WTC11 (cell line): ENCODE measurements around the gene COL19A1. TPM values are rescaled to one million over a fixed set of nuclear protein-coding genes. Genes with fewer than 3 reads are reported as not detected.

ENCODE experiments used
- ATAC-seq: fragments of 200-7000 bp; cut with Tn5 transposase; 2 replicates; pipeline ENCODE4 v1.10.0; 2021; ENCODE audit warnings: mild to moderate bottlenecking, moderate library complexity
- CTCF ChIA-PET: fragments of 300-600 bp; sonication (Branson Sonifier 250); formaldehyde crosslinking; loops from one replicate; lab custom pipeline; 2021; ENCODE audit warnings: antibody characterized with exemption; lab: Charles Lee
- POLR2A ChIA-PET: fragments of 350-600 bp; sonication (Branson Sonifier 250); formaldehyde crosslinking; loops from one replicate; lab custom pipeline; 2021; ENCODE audit warnings: antibody characterized with exemption; lab: Charles Lee
- DNase-seq: peaks from one replicate; pipeline ENCODE4 v3.0.0; 2021; ENCODE audit warnings: low spot score
- H3K27ac Mint-ChIP-seq: 2 replicates; pipeline ENCODE4 v1.8.0; 2021; ENCODE audit warnings: mixed read lengths
- H3K27me3 Mint-ChIP-seq: 2 replicates; pipeline ENCODE4 v1.8.0; 2021; ENCODE audit warnings: low read depth, mild to moderate bottlenecking, moderate library complexity, mixed read lengths
- H3K36me3 Mint-ChIP-seq: 2 replicates; pipeline ENCODE4 v1.8.0; 2021; ENCODE audit warnings: mixed read lengths
- H3K4me1 Mint-ChIP-seq: 2 replicates; pipeline ENCODE4 v1.8.0; 2022; ENCODE audit warnings: mixed read lengths
- H3K4me3 Mint-ChIP-seq: 2 replicates; pipeline ENCODE4 v1.8.0; 2021; ENCODE audit warnings: mild to moderate bottlenecking, moderate library complexity, mixed read lengths
- H3K9me3 Mint-ChIP-seq: 2 replicates; pipeline ENCODE4 v1.8.0; 2021; ENCODE audit warnings: mixed read lengths
- ELF4 ChIP-seq: sonication (generic); formaldehyde crosslinking; IDR thresholded peaks from 2 replicates; pipeline ENCODE4 v1.8.1; 2022; ENCODE audit warnings: low read depth, mild to moderate bottlenecking, moderate library complexity, missing genetic modification reagents
- ESRRA ChIP-seq: sonication (generic); formaldehyde crosslinking; IDR thresholded peaks from 2 replicates; pipeline ENCODE4 v1.8.1; 2022; ENCODE audit warnings: mild to moderate bottlenecking, missing genetic modification reagents, borderline replicate concordance
- ETV6 ChIP-seq: sonication (generic); formaldehyde crosslinking; IDR thresholded peaks from 2 replicates; pipeline ENCODE4 v1.8.1; 2022; ENCODE audit warnings: mild to moderate bottlenecking, missing genetic modification reagents
- FOXJ3 ChIP-seq: sonication (generic); formaldehyde crosslinking; IDR thresholded peaks from 2 replicates; pipeline ENCODE4 v1.9.0; 2021; ENCODE audit warnings: missing genetic modification reagents, mild to moderate bottlenecking, borderline replicate concordance
- KAT7 ChIP-seq: sonication (generic); formaldehyde crosslinking; IDR thresholded peaks from 2 replicates; pipeline ENCODE4 v1.8.1; 2023; ENCODE audit warnings: missing genetic modification reagents, mild to moderate bottlenecking, borderline replicate concordance
- NR2C2 ChIP-seq: sonication (generic); formaldehyde crosslinking; IDR thresholded peaks from 2 replicates; pipeline ENCODE4 v1.8.0; 2022; ENCODE audit warnings: mild to moderate bottlenecking, missing genetic modification reagents
- NR3C1 ChIP-seq: sonication (generic); formaldehyde crosslinking; conservative IDR thresholded peaks from 2 replicates; pipeline ENCODE4 v1.8.1; 2023; ENCODE audit warnings: low read depth, mild to moderate bottlenecking, missing genetic modification reagents
- PRRX2 ChIP-seq: fragments of 250-450 bp; sonication (Bioruptor Pico); IDR thresholded peaks from 2 replicates; pipeline ENCODE4 v1.8.0; 2021; ENCODE audit warnings: mild to moderate bottlenecking
- RORB ChIP-seq: fragments of 250-450 bp; sonication (Bioruptor Pico); IDR thresholded peaks from 2 replicates; pipeline ENCODE4 v1.9.0; 2021; ENCODE audit warnings: mild to moderate bottlenecking
- SMAD3 ChIP-seq: sonication (generic); formaldehyde crosslinking; IDR thresholded peaks from 2 replicates; pipeline ENCODE4 v1.8.0; 2022; ENCODE audit warnings: missing genetic modification reagents, mild to moderate bottlenecking, borderline replicate concordance
- SMAD4 ChIP-seq: sonication (generic); formaldehyde crosslinking; IDR thresholded peaks from 2 replicates; pipeline ENCODE4 v1.8.0; 2022; ENCODE audit warnings: mild to moderate bottlenecking, missing genetic modification reagents
- TEAD4 ChIP-seq: sonication (generic); formaldehyde crosslinking; IDR thresholded peaks from 2 replicates; pipeline ENCODE4 v1.8.0; 2022; ENCODE audit warnings: mild to moderate bottlenecking, missing genetic modification reagents
- ZNF138 ChIP-seq: sonication (generic); formaldehyde crosslinking; conservative IDR thresholded peaks from 2 replicates; pipeline ENCODE4 v1.8.1; 2022; ENCODE audit warnings: mild to moderate bottlenecking, moderate library complexity, missing genetic modification reagents
- ZNF396 ChIP-seq: fragments of 250-450 bp; sonication (Bioruptor Pico); IDR thresholded peaks from 2 replicates; pipeline ENCODE4 v1.8.0; 2021; ENCODE audit warnings: mild to moderate bottlenecking, moderate library complexity, borderline replicate concordance
- ZNF423 ChIP-seq: fragments of 250-450 bp; sonication (Bioruptor Pico); IDR thresholded peaks from 2 replicates; pipeline ENCODE4 v2.1.2; 2022; ENCODE audit warnings: mild to moderate bottlenecking, moderate library complexity
- total RNA-seq: library from RNA; stranded (reverse); gene quantifications from 3 replicates; pipeline ENCODE4 v1.2.3, GENCODE V29; 2021
- TF ChIP-seq, protein P1 (sequence below): sonication (generic); formaldehyde crosslinking; IDR thresholded peaks from 2 replicates; pipeline ENCODE4 v1.8.1; 2023; ENCODE audit warnings: mild to moderate bottlenecking, missing genetic modification reagents, moderate library complexity
- TF ChIP-seq, protein P2 (sequence below): fragments of 250-450 bp; sonication (Bioruptor Pico); IDR thresholded peaks from 2 replicates; pipeline ENCODE4 v1.8.0; 2021; ENCODE audit warnings: mild to moderate bottlenecking
- TF ChIP-seq, protein P3 (sequence below): sonication (generic); formaldehyde crosslinking; IDR thresholded peaks from 2 replicates; pipeline ENCODE4 v1.8.1; 2023; ENCODE audit warnings: mild to moderate bottlenecking, moderate library complexity, missing genetic modification reagents
- TF ChIP-seq, protein P4 (sequence below): fragments of 250-450 bp; sonication (Bioruptor Pico); IDR thresholded peaks from 2 replicates; pipeline ENCODE4 v1.9.0; 2021; ENCODE audit warnings: mild to moderate bottlenecking, borderline replicate concordance
- TF ChIP-seq, protein P5 (sequence below): sonication (generic); formaldehyde crosslinking; IDR thresholded peaks from 2 replicates; pipeline ENCODE4 v1.8.1; 2023; ENCODE audit warnings: mild to moderate bottlenecking, missing genetic modification reagents

The COL19A1 gene
- total RNA-seq, 1 experiment from 2014 or later: not detected

DNA sequence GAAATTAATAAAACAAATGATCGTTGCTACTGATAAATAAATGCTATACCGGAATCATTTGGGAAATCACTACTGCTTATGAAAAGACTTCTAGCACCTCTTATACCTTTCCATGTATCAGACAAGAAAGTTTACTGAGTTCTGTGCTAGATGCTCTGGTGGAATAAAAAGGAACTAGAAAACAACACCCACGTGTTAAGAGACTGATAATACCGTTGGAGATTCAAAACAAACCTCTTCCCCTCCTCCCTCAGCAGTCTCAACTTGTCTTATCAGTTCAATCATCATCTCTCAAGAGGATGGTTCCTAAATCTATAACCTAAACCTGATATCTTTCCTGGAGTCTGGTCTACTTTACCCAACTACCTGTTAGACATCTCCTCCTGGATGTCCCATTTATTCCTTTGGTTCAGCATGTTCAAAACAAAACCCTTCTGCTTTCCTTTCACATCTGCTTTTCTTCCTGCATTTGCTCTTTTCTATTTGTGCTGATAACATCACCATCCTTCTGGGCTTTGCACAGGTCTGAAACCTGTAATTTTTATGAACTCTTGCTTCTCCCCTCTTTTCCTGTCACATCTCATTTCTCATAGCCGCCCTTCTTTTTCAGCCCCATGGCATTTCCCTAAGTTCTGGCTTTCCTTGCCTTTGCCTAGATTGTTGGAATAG is 122.2 kb downstream of the COL19A1 start:
- H3K36me3 Mint-ChIP-seq: no peaks in the 10 kb centered on the region
- TF ChIP-seq SMAD3 (CRISPR knock-in tag) (no peak), ETV6 (no peak), NR3C1 (CRISPR knock-in tag) (no peak), SMAD4 (no peak), ELF4 (no peak), FOXJ3 (CRISPR knock-in tag) (no peak), PRRX2 (CRISPR knock-in tag) (no peak)
- TF ChIP-seq, protein P1, sequence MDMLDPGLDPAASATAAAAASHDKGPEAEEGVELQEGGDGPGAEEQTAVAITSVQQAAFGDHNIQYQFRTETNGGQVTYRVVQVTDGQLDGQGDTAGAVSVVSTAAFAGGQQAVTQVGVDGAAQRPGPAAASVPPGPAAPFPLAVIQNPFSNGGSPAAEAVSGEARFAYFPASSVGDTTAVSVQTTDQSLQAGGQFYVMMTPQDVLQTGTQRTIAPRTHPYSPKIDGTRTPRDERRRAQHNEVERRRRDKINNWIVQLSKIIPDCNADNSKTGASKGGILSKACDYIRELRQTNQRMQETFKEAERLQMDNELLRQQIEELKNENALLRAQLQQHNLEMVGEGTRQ (CRISPR knock-in tag): no peak
- TF ChIP-seq, all 79 proteins: peak for 0
- Mint-ChIP-seq H3K4me3 (no peak overlapping the region), H3K4me1 (no peaks in the 10 kb centered on the region), H3K27me3 (no peaks in the 10 kb centered on the region), H3K9me3 (no peaks in the 10 kb centered on the region; the same call in 1 of the 2 replicates), H3K27ac (no peak overlapping the region)
- DNase-seq (no peak), ATAC-seq (no peak)
- POLR2A ChIA-PET: no interaction called here
- CTCF ChIA-PET: no interaction called here

DNA sequence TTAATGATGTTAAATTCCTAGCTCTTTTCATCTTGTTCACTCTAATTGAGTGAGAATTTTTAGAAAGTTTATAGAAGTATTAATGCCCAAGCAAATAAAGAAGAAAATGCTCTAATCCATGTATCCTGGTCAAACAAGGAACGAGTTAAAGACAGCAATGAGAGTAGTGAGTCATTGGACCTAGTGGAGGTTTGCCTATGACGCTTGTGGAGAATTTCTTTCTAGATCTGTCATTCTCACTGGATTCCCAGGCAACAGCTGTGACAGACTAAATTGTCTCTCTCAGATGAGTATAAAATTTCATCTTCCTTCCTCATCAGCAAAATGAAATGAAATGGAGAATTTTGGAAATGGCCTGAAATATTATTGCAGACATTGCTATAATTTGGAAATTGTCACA is 127.9 kb downstream of the COL19A1 start:
- no peak for TF ChIP-seq ZNF423 (CRISPR knock-in tag)
- TF ChIP-seq NR2C2 (CRISPR knock-in tag): no peak
- TF ChIP-seq, protein P2, sequence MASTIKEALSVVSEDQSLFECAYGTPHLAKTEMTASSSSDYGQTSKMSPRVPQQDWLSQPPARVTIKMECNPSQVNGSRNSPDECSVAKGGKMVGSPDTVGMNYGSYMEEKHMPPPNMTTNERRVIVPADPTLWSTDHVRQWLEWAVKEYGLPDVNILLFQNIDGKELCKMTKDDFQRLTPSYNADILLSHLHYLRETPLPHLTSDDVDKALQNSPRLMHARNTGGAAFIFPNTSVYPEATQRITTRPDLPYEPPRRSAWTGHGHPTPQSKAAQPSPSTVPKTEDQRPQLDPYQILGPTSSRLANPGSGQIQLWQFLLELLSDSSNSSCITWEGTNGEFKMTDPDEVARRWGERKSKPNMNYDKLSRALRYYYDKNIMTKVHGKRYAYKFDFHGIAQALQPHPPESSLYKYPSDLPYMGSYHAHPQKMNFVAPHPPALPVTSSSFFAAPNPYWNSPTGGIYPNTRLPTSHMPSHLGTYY (CRISPR knock-in tag): no peak
- TF ChIP-seq, protein P3, sequence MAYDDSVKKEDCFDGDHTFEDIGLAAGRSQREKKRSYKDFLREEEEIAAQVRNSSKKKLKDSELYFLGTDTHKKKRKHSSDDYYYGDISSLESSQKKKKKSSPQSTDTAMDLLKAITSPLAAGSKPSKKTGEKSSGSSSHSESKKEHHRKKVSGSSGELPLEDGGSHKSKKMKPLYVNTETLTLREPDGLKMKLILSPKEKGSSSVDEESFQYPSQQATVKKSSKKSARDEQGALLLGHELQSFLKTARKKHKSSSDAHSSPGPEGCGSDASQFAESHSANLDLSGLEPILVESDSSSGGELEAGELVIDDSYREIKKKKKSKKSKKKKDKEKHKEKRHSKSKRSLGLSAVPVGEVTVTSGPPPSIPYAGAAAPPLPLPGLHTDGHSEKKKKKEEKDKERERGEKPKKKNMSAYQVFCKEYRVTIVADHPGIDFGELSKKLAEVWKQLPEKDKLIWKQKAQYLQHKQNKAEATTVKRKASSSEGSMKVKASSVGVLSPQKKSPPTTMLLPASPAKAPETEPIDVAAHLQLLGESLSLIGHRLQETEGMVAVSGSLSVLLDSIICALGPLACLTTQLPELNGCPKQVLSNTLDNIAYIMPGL (CRISPR knock-in tag): no peak
- no peak for TF ChIP-seq ZNF138 (CRISPR knock-in tag)
- TF ChIP-seq, protein P4, sequence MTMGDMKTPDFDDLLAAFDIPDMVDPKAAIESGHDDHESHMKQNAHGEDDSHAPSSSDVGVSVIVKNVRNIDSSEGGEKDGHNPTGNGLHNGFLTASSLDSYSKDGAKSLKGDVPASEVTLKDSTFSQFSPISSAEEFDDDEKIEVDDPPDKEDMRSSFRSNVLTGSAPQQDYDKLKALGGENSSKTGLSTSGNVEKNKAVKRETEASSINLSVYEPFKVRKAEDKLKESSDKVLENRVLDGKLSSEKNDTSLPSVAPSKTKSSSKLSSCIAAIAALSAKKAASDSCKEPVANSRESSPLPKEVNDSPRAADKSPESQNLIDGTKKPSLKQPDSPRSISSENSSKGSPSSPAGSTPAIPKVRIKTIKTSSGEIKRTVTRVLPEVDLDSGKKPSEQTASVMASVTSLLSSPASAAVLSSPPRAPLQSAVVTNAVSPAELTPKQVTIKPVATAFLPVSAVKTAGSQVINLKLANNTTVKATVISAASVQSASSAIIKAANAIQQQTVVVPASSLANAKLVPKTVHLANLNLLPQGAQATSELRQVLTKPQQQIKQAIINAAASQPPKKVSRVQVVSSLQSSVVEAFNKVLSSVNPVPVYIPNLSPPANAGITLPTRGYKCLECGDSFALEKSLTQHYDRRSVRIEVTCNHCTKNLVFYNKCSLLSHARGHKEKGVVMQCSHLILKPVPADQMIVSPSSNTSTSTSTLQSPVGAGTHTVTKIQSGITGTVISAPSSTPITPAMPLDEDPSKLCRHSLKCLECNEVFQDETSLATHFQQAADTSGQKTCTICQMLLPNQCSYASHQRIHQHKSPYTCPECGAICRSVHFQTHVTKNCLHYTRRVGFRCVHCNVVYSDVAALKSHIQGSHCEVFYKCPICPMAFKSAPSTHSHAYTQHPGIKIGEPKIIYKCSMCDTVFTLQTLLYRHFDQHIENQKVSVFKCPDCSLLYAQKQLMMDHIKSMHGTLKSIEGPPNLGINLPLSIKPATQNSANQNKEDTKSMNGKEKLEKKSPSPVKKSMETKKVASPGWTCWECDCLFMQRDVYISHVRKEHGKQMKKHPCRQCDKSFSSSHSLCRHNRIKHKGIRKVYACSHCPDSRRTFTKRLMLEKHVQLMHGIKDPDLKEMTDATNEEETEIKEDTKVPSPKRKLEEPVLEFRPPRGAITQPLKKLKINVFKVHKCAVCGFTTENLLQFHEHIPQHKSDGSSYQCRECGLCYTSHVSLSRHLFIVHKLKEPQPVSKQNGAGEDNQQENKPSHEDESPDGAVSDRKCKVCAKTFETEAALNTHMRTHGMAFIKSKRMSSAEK (CRISPR knock-in tag): no peak
- TF ChIP-seq, protein P5, sequence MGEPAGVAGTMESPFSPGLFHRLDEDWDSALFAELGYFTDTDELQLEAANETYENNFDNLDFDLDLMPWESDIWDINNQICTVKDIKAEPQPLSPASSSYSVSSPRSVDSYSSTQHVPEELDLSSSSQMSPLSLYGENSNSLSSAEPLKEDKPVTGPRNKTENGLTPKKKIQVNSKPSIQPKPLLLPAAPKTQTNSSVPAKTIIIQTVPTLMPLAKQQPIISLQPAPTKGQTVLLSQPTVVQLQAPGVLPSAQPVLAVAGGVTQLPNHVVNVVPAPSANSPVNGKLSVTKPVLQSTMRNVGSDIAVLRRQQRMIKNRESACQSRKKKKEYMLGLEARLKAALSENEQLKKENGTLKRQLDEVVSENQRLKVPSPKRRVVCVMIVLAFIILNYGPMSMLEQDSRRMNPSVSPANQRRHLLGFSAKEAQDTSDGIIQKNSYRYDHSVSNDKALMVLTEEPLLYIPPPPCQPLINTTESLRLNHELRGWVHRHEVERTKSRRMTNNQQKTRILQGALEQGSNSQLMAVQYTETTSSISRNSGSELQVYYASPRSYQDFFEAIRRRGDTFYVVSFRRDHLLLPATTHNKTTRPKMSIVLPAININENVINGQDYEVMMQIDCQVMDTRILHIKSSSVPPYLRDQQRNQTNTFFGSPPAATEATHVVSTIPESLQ (CRISPR knock-in tag): no peak
- TF ChIP-seq ESRRA (CRISPR knock-in tag): no peak
- no peak for TF ChIP-seq KAT7 (CRISPR knock-in tag)
- TF ChIP-seq ZNF396 (CRISPR knock-in tag): no peak
- no peak for TF ChIP-seq RORB (CRISPR knock-in tag)
- no peak for TF ChIP-seq TEAD4
- H3K4me1 Mint-ChIP-seq: no peaks in the 10 kb centered on the region; the same call in 1 of the 2 replicates
- no peaks in the 10 kb centered on the region for H3K27me3 Mint-ChIP-seq
- DNase-seq (no peak), ATAC-seq (no peak)
- H3K4me3 Mint-ChIP-seq: no peak overlapping the region
- no peak overlapping the region for H3K27ac Mint-ChIP-seq
- H3K36me3 Mint-ChIP-seq: no peaks in the 10 kb centered on the region
- ChIA-PET CTCF (interaction anchor here (1.6 kb wide), 1 partner anchor 9 kb away, joined by 3 read pairs; no protein-coding TSS in a partner anchor), POLR2A (no interaction called here)
- H3K9me3 Mint-ChIP-seq: no peaks in the 10 kb centered on the region; the same call in 1 of the 2 replicates
